ENCODE data around the gene PDE10A.

PDE10A gene

DNA sequence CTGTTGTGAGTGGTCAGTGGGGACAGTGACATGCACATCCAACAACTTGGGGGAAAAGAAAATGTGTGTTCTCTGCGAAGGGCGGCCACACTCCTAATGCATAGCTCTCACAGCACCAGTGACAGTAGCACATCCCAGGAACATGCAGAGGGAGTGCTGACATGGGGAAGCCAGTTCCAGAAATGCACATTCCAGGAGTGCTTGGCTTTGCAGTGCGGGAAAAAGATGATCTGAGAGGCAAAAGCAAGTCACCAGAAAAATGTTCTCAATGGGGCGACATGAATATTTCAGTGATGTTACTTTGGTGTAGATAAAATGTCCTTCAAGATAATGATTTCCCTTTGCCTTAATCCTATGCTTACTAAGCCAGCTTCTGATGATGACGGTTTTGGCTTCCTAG lies 42.9 kb upstream of the PDE10A start:
- Histone ChIP-seq H3K27me3 (ENCODE audit: insufficient read depth, poor library complexity, severe bottlenecking) (no peaks in the 10 kb centered on the region), H3K4me3 (replicated peaks; ENCODE audit: insufficient read depth, low read length) (no peak overlapping the region), H3K27ac (replicated peaks) (no peak overlapping the region)
- TF ChIP-seq, protein P1, sequence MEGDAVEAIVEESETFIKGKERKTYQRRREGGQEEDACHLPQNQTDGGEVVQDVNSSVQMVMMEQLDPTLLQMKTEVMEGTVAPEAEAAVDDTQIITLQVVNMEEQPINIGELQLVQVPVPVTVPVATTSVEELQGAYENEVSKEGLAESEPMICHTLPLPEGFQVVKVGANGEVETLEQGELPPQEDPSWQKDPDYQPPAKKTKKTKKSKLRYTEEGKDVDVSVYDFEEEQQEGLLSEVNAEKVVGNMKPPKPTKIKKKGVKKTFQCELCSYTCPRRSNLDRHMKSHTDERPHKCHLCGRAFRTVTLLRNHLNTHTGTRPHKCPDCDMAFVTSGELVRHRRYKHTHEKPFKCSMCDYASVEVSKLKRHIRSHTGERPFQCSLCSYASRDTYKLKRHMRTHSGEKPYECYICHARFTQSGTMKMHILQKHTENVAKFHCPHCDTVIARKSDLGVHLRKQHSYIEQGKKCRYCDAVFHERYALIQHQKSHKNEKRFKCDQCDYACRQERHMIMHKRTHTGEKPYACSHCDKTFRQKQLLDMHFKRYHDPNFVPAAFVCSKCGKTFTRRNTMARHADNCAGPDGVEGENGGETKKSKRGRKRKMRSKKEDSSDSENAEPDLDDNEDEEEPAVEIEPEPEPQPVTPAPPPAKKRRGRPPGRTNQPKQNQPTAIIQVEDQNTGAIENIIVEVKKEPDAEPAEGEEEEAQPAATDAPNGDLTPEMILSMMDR (IDR thresholded peaks at IDR 0.05; ENCODE audit: insufficient read depth, low read length), result no peak
- no peak for TF ChIP-seq POLR2AphosphoS5 (IDR thresholded peaks at IDR 0.05; ENCODE audit: low read depth)
- no peak for TF ChIP-seq SPI1 (IDR thresholded peaks at IDR 0.05; ENCODE audit: borderline replicate concordance, low read depth)
- TF ChIP-seq, protein P2, sequence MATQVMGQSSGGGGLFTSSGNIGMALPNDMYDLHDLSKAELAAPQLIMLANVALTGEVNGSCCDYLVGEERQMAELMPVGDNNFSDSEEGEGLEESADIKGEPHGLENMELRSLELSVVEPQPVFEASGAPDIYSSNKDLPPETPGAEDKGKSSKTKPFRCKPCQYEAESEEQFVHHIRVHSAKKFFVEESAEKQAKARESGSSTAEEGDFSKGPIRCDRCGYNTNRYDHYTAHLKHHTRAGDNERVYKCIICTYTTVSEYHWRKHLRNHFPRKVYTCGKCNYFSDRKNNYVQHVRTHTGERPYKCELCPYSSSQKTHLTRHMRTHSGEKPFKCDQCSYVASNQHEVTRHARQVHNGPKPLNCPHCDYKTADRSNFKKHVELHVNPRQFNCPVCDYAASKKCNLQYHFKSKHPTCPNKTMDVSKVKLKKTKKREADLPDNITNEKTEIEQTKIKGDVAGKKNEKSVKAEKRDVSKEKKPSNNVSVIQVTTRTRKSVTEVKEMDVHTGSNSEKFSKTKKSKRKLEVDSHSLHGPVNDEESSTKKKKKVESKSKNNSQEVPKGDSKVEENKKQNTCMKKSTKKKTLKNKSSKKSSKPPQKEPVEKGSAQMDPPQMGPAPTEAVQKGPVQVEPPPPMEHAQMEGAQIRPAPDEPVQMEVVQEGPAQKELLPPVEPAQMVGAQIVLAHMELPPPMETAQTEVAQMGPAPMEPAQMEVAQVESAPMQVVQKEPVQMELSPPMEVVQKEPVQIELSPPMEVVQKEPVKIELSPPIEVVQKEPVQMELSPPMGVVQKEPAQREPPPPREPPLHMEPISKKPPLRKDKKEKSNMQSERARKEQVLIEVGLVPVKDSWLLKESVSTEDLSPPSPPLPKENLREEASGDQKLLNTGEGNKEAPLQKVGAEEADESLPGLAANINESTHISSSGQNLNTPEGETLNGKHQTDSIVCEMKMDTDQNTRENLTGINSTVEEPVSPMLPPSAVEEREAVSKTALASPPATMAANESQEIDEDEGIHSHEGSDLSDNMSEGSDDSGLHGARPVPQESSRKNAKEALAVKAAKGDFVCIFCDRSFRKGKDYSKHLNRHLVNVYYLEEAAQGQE (IDR thresholded peaks at IDR 0.05; ENCODE audit: insufficient replicate concordance, low read depth), result no peak
- TF ChIP-seq GABPA (IDR thresholded peaks at IDR 0.05; ENCODE audit: low read depth), result no peak
- DNase-seq (ENCODE audit: low read depth in 1 of 2, low spot score in 1 of 2), result no peak

DNA sequence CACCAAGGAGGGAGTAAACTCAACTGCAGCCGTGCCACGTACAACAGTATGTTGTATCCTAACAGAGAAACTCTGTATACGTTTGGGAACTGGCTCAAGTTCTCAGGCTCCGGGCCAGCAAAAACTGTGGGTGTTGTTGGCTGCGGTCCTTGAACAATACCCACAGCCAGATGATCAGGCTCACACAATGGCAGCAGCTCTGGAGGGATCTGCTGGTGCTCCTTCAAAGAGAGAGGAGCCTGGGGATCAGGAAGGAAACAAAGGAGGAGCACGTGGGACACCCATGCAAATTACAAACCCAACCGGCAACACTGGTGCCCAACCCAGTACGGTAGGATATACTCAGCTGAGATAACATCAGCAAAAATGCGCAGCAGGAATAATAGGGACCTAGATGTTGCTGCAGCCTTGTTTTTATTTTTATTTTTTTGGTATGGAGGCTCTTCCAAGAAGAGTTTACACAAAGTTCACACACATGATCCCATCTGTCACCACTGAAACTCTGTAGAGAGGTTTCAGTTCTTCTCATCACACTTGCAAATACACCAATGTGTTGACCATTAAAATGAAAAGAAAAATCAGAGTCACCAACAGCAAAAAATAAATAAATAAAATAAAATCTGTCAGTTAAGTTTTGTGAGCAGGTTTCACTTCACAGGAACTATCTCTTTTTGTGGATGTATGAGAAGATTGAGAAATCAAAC lies 41.2 kb upstream of the PDE10A start:
- no peak for DNase-seq (ENCODE audit: low read depth in 1 of 2, low spot score in 1 of 2)
- no peak overlapping the region for H3K27ac ChIP-seq (replicated peaks)
- TF ChIP-seq, protein P1 (IDR thresholded peaks at IDR 0.05; ENCODE audit: insufficient read depth, low read length), result no peak
- no peak for TF ChIP-seq POLR2AphosphoS5 (IDR thresholded peaks at IDR 0.05; ENCODE audit: low read depth)
- TF ChIP-seq, protein P2 (IDR thresholded peaks at IDR 0.05; ENCODE audit: insufficient replicate concordance, low read depth), result no peak
- no peak for TF ChIP-seq SPI1 (IDR thresholded peaks at IDR 0.05; ENCODE audit: borderline replicate concordance, low read depth)
- TF ChIP-seq GABPA (IDR thresholded peaks at IDR 0.05; ENCODE audit: low read depth), result no peak
- no peaks in the 10 kb centered on the region for H3K27me3 ChIP-seq (ENCODE audit: insufficient read depth, poor library complexity, severe bottlenecking)
- no peak overlapping the region for H3K4me3 ChIP-seq (replicated peaks; ENCODE audit: insufficient read depth, low read length)

DNA sequence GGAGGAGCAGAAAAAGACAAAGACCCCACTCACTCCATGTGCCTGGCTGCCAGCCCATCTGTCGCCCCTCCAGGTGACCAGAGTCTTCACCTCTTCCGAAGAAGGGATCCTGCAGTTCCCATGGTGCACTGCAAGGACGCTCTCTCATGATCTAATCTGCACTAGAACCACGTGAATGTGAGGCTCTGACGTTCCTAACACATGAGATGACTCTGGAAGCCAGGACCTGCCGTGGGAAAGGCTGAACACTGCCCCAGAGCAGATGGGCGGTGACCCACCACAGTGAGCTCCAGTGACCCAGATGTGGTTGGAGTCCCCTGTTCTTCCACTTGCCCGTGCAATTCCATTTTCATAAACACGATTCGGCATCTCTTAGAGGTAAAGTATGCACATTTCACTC lies 39.6 kb upstream of the PDE10A start:
- no peaks in the 10 kb centered on the region for H3K27me3 ChIP-seq (ENCODE audit: insufficient read depth, poor library complexity, severe bottlenecking)
- TF ChIP-seq GABPA (IDR thresholded peaks at IDR 0.05; ENCODE audit: low read depth) (no peak), POLR2AphosphoS5 (IDR thresholded peaks at IDR 0.05; ENCODE audit: low read depth) (no peak), SPI1 (IDR thresholded peaks at IDR 0.05; ENCODE audit: borderline replicate concordance, low read depth) (no peak)
- TF ChIP-seq, protein P2 (IDR thresholded peaks at IDR 0.05; ENCODE audit: insufficient replicate concordance, low read depth), result no peak
- TF ChIP-seq, protein P1 (IDR thresholded peaks at IDR 0.05; ENCODE audit: insufficient read depth, low read length), result no peak
- no peak overlapping the region for H3K27ac ChIP-seq (replicated peaks)
- H3K4me3 ChIP-seq (replicated peaks; ENCODE audit: insufficient read depth, low read length), result no peak overlapping the region
- DNase-seq (ENCODE audit: low read depth in 1 of 2, low spot score in 1 of 2), result no peak

Measured in HL-60 (cell line).